Body of pancreas (tissue), 4 donors: ENCODE results near the gene ILF3.

ENCODE experiments used
- CTCF ChIP-seq, 7 experiments: fragments of 450-650 bp in 4 of 7; fragments of 200-600 bp in 3 of 7; sonication (generic) in 3 of 7; IDR thresholded peaks; one replicate each; pipeline ENCODE4 v1.5.1; 2016 to 2019; ENCODE audit warnings: antibody characterized with exemption in 7 of 7
- POLR2A ChIP-seq, 3 donors: fragments of 450-650 bp; IDR thresholded peaks; one replicate each; pipeline ENCODE4 v1.6.1; 2016; ENCODE audit warnings: antibody characterized with exemption in 3 of 3, mild to moderate bottlenecking in 2 of 3

- TF ChIP-seq POLR2A (IDR thresholded peaks at IDR 0.05) (no peak), CTCF (IDR thresholded peaks at IDR 0.05) (no peak)
These were observed 28.4 kb downstream of the ILF3 start for GRCh38 chr19:10682397-10683063.
